ENCODE measurements around the gene CLDN16.

CLDN16 gene

DNA sequence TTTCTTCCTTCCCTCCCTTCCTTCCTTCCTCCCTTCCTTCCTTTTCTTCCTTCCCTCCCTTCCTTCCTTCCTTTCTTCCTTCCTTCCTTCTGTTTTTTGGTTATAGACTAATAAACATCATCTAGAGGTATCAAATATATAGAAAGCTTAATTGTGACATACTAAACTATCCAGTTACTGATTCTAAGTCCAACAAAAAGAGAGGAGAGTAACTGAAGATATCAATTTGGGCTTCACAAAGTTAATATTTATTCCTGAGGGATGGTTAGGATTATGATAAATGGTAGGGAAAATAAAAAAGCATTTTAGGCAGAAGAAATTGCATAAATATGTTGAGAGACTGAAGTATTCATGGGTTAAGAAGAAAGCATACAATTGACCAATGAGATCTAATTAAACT, 7.8 kb upstream of the CLDN16 start:
- no peak for DNase-seq (ENCODE audit: low read depth)

DNA sequence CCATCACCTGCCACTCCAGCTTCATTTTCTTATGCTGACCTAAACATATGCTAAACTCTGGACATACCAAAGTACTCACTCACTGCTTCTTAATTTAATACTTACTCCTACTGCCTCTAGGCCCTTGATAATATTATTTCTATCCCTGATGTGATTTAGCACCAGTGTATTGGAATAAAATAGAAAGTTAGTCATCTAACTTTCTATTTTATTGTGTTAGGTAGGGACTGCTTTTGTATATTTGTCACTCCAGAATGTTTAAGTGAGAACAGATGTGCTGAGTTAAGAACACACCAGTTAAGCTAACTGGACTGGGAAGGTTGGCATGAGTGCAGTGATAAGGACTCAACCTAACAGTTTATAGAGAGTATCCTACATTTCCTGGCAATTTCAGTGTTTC, 6.5 kb upstream of the CLDN16 start:
- no peak for DNase-seq (ENCODE audit: low read depth)

- peak; percentile 70 for DNase-seq (ENCODE audit: low read depth)
Observed at GRCh38 chr3:190382082-190382481, 5.9 kb upstream of the CLDN16 start.

DNA sequence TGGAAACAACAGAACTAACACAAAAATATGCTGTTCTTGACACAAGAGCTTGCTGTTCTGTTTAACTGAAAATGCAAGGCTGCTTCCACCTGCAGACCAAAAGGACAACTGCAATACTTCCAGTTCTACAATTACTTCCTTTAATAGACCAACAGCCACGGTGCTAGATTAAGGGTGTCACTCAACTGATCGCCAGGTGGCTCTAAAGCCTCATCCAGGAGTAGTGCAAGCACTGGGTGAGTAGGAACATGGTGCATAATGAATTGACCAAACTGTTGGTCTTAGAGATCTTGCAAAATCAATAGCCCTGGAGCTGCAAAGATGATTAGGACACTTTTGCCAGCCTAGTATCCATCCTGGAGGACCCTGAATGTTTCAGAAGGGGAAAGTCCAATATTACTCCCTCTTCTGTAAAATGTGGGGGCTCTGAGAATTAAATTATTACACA, 3.6 kb upstream of the CLDN16 start:
- no peak for DNase-seq (ENCODE audit: low read depth)

DNA sequence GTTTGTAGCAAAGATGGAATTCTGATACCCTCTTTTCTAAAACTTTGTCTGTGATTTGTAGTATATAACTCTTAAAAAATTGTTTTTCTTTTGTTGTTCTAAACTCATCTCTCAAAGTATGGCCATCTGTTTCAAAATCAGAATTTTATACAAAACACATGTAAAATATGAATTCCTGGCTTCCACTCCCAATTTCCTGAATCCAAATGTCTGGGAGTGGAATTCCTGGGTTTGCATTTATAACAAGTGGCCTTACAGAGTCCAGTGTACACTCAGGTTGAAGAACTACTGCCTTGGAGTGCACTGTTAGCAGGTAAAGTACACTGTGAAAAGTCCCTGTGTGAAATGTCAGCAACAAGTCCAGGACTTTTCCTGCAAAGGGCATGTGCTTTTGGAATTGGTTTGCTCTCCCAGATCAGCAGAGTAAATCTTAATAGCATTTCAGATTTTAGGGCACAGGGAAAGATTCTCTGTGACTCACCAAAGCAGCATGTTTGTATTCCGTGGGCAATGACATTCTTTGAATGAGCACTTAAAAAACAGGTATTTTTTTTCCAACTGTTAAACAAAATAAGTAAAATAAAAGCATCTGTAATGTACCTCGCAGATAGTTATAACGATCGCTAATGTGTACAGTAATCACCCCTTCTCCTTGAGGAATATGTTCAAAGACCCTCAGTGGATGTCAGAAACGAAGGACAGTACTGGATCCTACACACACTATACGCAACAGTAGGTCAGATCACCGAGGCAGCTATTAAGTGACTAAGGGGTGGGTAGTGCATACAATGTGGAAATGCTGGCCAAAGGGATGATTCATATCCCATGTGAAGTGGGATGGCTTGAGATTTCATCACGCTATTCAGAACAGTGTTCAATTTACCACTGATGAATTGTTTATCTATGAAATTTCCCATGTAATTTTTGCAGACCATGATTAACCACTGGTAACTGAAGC, 2.0 kb upstream of the CLDN16 start:
- peak; percentile 96 for DNase-seq (ENCODE audit: low read depth)

GRCh38 chr3:190388703-190389102, 740 bp downstream of the CLDN16 start:
- no peak for DNase-seq (ENCODE audit: low read depth)

DNA sequence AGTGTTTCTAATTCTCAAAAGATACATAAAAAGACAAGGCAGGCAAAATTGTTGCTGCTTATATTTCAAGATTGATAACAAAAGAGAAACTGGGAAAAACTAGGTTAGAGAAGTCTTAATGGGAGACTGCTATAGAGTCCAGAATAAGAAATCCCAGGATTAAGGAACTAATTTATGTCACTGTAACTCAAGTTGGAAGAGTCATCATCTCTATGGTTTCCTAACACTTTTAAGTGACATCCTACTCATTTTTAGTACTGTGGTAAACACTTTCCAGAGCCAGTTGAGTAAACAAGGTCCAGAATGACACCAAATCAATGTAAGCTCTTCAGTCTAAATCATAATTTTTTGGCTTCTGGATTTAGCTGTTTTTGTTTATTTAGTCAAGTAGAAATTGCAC, 8.0 kb downstream of the CLDN16 start:
- no peak for DNase-seq (ENCODE audit: low read depth)

GRCh38 chr3:190397889-190398288, 9.9 kb downstream of the CLDN16 start:
- no peak for DNase-seq (ENCODE audit: low read depth)

DNA sequence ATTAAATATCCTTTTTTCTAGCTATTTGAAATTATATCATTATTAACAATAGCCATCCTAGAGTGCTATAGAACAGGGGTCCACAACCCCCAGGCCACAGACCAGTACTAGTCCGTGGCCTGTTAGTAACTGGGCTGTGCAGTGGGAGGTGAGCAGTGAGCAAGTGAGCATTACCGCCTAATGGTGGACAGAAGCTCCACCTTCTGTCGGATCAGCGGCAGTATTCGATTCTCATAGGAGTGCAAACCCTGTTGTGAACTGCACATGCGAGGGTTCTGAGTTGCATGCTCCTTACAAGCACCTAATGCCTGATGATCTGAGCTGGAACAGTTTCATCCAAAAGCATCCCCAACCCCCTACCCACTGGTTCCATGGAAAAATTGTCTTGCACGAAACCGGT, 11.7 kb downstream of the CLDN16 start:
- DNase-seq (ENCODE audit: low read depth) = no peak

DNA sequence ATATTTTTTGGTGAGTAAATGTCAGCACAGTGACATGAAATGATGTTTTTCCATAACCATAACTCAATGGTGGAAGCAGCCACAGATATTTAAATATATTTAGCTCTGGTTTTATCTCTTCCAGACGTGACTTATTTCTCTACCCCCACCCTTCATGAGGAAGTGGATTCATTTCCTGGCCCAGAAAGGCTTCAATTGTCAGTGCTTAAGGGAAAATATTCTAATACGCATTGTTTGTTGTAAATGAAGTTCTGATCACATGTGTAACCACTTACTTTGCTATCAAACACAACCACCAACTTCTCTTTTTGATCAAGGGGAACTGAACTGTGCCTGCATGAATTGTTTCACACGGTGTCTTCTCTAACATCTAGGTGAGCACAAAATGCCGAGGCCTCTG, 14.0 kb downstream of the CLDN16 start:
- DNase-seq (ENCODE audit: low read depth) = no peak

- no peak for DNase-seq (ENCODE audit: low read depth)
Observed at GRCh38 chr3:190404715-190405114, 16.8 kb downstream of the CLDN16 start.

- DNase-seq (ENCODE audit: low read depth) = no peak
Observed at GRCh38 chr3:190414297-190414696, 26.3 kb downstream of the CLDN16 start.

GRCh38 chr3:190424108-190424477, 36.1 kb downstream of the CLDN16 start:
- no peak for DNase-seq (ENCODE audit: low read depth)

DNA sequence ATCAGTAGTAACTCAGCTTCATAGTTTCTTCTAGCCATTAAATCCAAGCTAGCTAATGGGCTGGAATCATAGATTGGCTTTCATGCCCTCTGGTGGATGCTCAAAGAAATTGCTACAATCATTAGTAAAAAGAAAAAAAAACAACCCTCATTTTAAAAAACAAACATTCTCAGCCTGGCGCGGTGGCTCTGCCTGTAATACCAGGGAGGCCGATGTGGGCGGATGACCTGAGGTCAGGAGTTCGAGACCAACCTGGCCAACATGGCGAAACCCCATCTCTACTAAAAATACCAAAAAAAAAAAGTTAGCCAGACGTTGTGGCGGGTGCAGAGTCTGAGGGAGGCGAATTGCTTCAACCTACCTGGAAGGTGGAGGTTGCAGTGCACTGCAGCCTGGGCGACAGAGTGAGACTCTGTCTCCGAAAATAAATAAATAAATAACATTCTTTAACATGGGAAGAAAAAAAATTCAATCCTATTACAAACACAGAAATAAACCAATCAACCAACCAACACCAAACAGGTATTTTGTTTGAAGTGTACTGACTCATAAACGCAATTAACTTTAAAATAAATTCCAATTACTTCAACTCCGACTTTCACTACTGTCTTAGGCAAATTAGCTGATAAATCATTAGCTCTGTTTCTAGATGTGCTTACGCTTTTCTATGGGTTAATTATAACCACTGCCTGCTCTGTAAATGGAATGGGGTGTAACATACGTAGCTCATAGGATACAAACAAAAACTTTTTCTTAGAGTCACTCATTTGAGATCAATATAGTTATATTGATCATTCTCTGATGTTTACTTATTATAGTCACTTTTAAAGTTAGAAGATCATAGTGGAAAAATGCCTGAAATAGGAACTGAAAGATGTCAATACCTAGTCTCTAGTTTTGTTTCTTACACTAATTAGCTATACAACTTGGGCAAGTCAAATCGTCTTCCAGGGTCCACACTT, 36.8 kb downstream of the CLDN16 start:
- peak; percentile 60 for DNase-seq (ENCODE audit: low read depth)

- DNase-seq (ENCODE audit: low read depth) = no peak
Observed at GRCh38 chr3:190425833-190426232, 37.9 kb downstream of the CLDN16 start.

GRCh38 chr3:190426806-190427507, 39.0 kb downstream of the CLDN16 start:
- no peak for DNase-seq (ENCODE audit: low read depth)

GRCh38 chr3:190429681-190430080, 41.7 kb downstream of the CLDN16 start:
- no peak for DNase-seq (ENCODE audit: low read depth)

DNA sequence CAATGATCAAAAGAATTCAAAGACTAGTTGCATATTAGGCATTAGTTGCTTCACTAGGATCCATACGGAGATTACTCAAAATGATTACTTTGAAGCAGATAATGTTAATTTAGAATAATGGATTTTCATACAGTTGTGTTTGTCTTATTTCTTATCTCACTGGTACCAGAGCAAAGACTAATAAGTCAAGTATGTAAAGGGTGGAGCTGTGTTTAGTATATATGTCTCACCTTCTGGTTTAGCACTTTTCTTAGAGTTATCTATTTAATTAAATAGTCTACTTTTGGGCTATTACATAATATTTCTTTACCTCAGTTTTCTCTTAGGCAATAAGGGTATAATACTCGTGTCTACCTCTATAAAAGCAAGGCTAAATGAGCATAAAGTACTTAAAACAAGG, 42.9 kb downstream of the CLDN16 start:
- DNase-seq (ENCODE audit: low read depth) = no peak

DNA sequence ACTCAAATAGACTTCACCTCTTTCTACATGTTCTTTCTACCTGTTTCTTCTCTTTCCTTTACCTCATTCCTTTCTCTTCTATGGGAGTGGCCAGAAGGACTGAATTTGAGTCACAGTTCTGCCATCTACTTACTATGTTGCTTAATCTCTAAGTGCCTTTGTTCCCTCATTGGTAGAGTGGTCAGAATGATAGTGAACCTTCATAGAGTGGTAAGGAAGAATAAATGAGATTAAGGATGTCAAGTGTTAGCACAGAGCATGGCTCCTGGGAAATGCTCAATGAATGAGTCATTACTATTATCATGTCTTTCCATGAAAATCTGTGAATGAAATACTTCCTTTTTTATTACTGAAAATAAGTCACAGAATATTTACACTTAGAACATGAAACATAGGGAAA, 44.3 kb downstream of the CLDN16 start:
- DNase-seq (ENCODE audit: low read depth) = no peak

- no peak for DNase-seq (ENCODE audit: low read depth)
Observed at GRCh38 chr3:190433626-190434025, 45.7 kb downstream of the CLDN16 start.

DNA sequence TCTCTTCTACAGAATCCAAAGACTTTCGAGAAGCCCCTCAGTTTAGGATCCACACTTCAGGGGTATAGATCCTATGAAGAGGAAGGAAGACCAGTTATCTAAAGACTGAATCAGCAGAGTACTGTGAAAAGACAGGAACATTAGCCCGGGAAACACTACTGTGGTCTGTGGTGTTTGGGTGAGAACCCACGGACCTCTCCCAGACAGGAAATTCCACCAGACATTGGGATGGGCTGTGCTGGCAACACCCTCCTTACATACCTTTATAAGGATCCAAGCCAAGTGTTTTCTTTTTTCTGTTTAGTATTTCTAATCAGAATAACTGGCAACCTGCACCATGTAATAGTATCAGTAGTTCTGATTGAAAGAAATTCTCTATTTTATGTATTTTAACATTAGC, 47.7 kb downstream of the CLDN16 start:
- no peak for DNase-seq (ENCODE audit: low read depth)

DNA sequence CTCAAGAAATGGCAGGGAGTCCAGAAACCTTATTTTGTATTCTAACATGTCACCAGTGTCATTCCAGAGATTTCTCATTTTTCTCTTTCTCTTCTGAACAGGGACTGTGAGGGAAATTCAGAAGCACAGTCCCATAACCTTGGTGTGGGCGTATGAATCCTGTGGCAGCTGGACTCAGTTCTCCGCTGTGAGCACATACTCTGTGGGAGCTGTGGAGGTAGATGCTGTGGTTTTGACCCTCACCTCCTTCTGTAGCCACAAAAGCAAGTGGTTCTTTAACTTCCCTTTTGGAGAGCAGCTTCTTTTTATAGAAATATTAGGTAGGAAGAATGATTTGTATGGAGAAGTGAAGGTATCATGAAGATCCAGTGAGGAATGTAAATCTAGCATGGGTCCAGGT, 48.4 kb downstream of the CLDN16 start:
- no peak for DNase-seq (ENCODE audit: low read depth)
